GM18519 (cell line): Measurements from ENCODE around the gene JAM2.
"Not testable (repeated sequence)": the region's sequence is repeated elsewhere in the genome, so short reads cannot be mapped to it uniquely, and the experiment has no call there.

ENCODE experiments used
- ATAC-seq: cut with Tn5 transposase; IDR thresholded peaks from one replicate; pipeline ENCODE4 v1.9.1; 2021; ENCODE audit warnings: mild to moderate bottlenecking, moderate library complexity; ENCODE audit not compliant: unreplicated experiment, low FRiP score

Gene JAM2

GRCh38 chr21:25710550-25710949, 71.5 kb downstream of the JAM2 start:
- ATAC-seq: no peak

GRCh38 chr21:25714066-25714465, 75.0 kb downstream of the JAM2 start:
- not testable (repeated sequence) for ATAC-seq

- no peak for ATAC-seq
Observed at GRCh38 chr21:25717491-25718147, 78.6 kb downstream of the JAM2 start.

GRCh38 chr21:25721987-25722386, 82.9 kb downstream of the JAM2 start:
- ATAC-seq: no peak

- no peak for ATAC-seq
Observed at GRCh38 chr21:25722631-25723030, 83.6 kb downstream of the JAM2 start.

- ATAC-seq: no peak
Observed at GRCh38 chr21:25732091-25732760, 93.2 kb downstream of the JAM2 start.

GRCh38 chr21:25733859-25734653, 95.0 kb downstream of the JAM2 start:
- ATAC-seq: peak; percentile 16

GRCh38 chr21:25734654-25734903, 95.5 kb downstream of the JAM2 start:
- peak; percentile 0 for ATAC-seq

GRCh38 chr21:25734904-25735645, 96.0 kb downstream of the JAM2 start, which contains the start of the genes ATP5PF and GABPA:
TSS of gene ATP5PF (minus strand) at chr21:25734904. CDS start at chr21:25729794, 5,110 bp downstream.
TSS of gene GABPA (plus strand) at chr21:25734972. CDS start at chr21:25741599, 6,627 bp downstream.
- peak; percentile 84 for ATAC-seq

GRCh38 chr21:25735646-25736597, 96.9 kb downstream of the JAM2 start:
- ATAC-seq: peak; percentile 21

GRCh38 chr21:25737421-25737820, 98.4 kb downstream of the JAM2 start:
- ATAC-seq: no peak

GRCh38 chr21:25742900-25743299, 103.8 kb downstream of the JAM2 start:
- no peak for ATAC-seq

- no peak for ATAC-seq
Observed at GRCh38 chr21:25744854-25745253, 105.8 kb downstream of the JAM2 start.

GRCh38 chr21:25750085-25750484, 111.0 kb downstream of the JAM2 start:
- ATAC-seq: no peak

- ATAC-seq: no peak
Observed at GRCh38 chr21:25752416-25752815, 113.4 kb downstream of the JAM2 start.

GRCh38 chr21:25756190-25756932, 117.3 kb downstream of the JAM2 start:
- ATAC-seq: no peak

- no peak for ATAC-seq
Observed at GRCh38 chr21:25757531-25757930, 118.5 kb downstream of the JAM2 start.

- no peak for ATAC-seq
Observed at GRCh38 chr21:25759573-25759972, 120.5 kb downstream of the JAM2 start.

GRCh38 chr21:25760061-25760460, 121.0 kb downstream of the JAM2 start:
- ATAC-seq: no peak
